Neural cell (in vitro differentiated cells): ENCODE results near the gene KCNK13. TPM values are rescaled to one million over a fixed set of nuclear protein-coding genes. Genes with fewer than 3 reads are reported as not detected.

Source experiments
- H2AFZ ChIP-seq: fragments of 200-600, 300-800 bp; sonication (generic), shearing (Covaris generic); 2 replicates; pipeline ENCODE4 v1.6.0; 2014; ENCODE audit warnings: low read depth, mild to moderate bottlenecking, antibody characterized with exemption, low read length, moderate library complexity
- H3F3A ChIP-seq: fragments of 200-600 bp; shearing (Covaris generic); 2 replicates; pipeline ENCODE4 v1.6.1; 2016; ENCODE audit warnings: mild to moderate bottlenecking, moderate library complexity, mixed read lengths, antibody characterized with exemption, low read length; ENCODE audit not compliant: insufficient read depth, poor library complexity, severe bottlenecking
- H3K27ac ChIP-seq: fragments of 200-600, 300-800 bp; sonication (generic), shearing (Covaris generic); 2 replicates; pipeline ENCODE4 v1.5.1; 2014; ENCODE audit warnings: mild to moderate bottlenecking, low read length, moderate library complexity
- H3K27me3 ChIP-seq: fragments of 300-800, 200-600 bp; sonication (generic), shearing (Covaris generic); 2 replicates; pipeline ENCODE4 v1.6.0; 2014; ENCODE audit warnings: mild to moderate bottlenecking, low read depth, low read length, moderate library complexity; ENCODE audit not compliant: insufficient read depth
- H3K36me3 ChIP-seq: fragments of 300-800, 200-600 bp; sonication (generic), shearing (Covaris generic); 2 replicates; pipeline ENCODE4 v1.5.1; 2014; ENCODE audit warnings: mild to moderate bottlenecking, antibody characterized with exemption, low read length, moderate library complexity; ENCODE audit not compliant: insufficient read depth
- H3K4me2 ChIP-seq: fragments of 300-800, 200-600 bp; sonication (generic), shearing (Covaris generic); 2 replicates; pipeline ENCODE4 v1.6.0; 2014; ENCODE audit warnings: mild to moderate bottlenecking, low read length
- H3K4me3 ChIP-seq: fragments of 300-800, 200-600 bp; sonication (generic), shearing (Covaris generic); 2 replicates; pipeline ENCODE4 v1.5.1; 2014; ENCODE audit warnings: mild to moderate bottlenecking, low read length, moderate library complexity
- H3K79me2 ChIP-seq: fragments of 200-600 bp; shearing (Covaris generic); replicated peaks from 2 replicates; pipeline ENCODE4 v1.6.0; 2014; ENCODE audit warnings: mild to moderate bottlenecking, low read length, moderate library complexity; ENCODE audit not compliant: insufficient read depth
- H3K9ac ChIP-seq: fragments of 300-800, 200-600 bp; sonication (generic), shearing (Covaris generic); 2 replicates; pipeline ENCODE4 v1.6.1; 2016; ENCODE audit warnings: mild to moderate bottlenecking, low read length, mixed read lengths
- H3K9me2 ChIP-seq: fragments of 200-600 bp; shearing (Covaris generic); 2 replicates; pipeline ENCODE4 v1.6.1; 2016; ENCODE audit warnings: mild to moderate bottlenecking, low read length, mixed read lengths; ENCODE audit not compliant: insufficient read depth
- H3K9me3 ChIP-seq: fragments of 200-600, 300-800 bp; sonication (generic), shearing (Covaris generic); 2 replicates; pipeline ENCODE4 v1.6.1; 2016; ENCODE audit warnings: mild to moderate bottlenecking, mixed run types, low read length, moderate library complexity, mixed read lengths
- H4K20me1 ChIP-seq: fragments of 200-600 bp; shearing (Covaris generic); 2 replicates; pipeline ENCODE4 v1.6.1; 2016; ENCODE audit warnings: mild to moderate bottlenecking, mixed run types; ENCODE audit not compliant: insufficient read depth
- EP300 ChIP-seq: fragments of 450-650 bp; conservative IDR thresholded peaks from 2 replicates; pipeline ENCODE4 v1.6.1; 2014; ENCODE audit warnings: antibody characterized with exemption, mild to moderate bottlenecking, moderate library complexity; ENCODE audit not compliant: poor library complexity, severe bottlenecking
- EZH2 ChIP-seq: fragments of 200-600, 300-800 bp; shearing (Covaris generic), sonication (generic); IDR thresholded peaks from 2 replicates; pipeline ENCODE4 v1.6.1; 2014; ENCODE audit warnings: antibody characterized with exemption, low read length, borderline replicate concordance, mild to moderate bottlenecking; ENCODE audit not compliant: insufficient read depth, poor library complexity, severe bottlenecking
- MXI1 ChIP-seq: fragments of 450-650 bp; conservative IDR thresholded peaks from 2 replicates; pipeline ENCODE4 v1.6.1; 2014; ENCODE audit warnings: antibody characterized with exemption, mild to moderate bottlenecking; ENCODE audit not compliant: poor library complexity, severe bottlenecking
- POLR2AphosphoS5 ChIP-seq: IDR thresholded peaks from 2 replicates; pipeline ENCODE4 v1.6.1; 2012
- RAD21 ChIP-seq: fragments of 450-650 bp; conservative IDR thresholded peaks from 2 replicates; pipeline ENCODE4 v1.6.1; 2014; ENCODE audit warnings: antibody characterized with exemption, mild to moderate bottlenecking, moderate library complexity
- SMC3 ChIP-seq: fragments of 450-650 bp; conservative IDR thresholded peaks from 2 replicates; pipeline ENCODE4 v1.6.1; 2014; ENCODE audit warnings: antibody characterized with exemption, mild to moderate bottlenecking, moderate library complexity; ENCODE audit not compliant: poor library complexity
- TAF1 ChIP-seq: IDR thresholded peaks from 2 replicates; pipeline ENCODE4 v1.6.1; 2012; ENCODE audit warnings: low read depth
- polyA plus RNA-seq: library from polyadenylated mRNA; depleted of rRNA; stranded (reverse); fragments of >200 nt; gene quantifications from 2 replicates; pipeline ENCODE4 v1.2.3, GENCODE V29; 2014
- TF ChIP-seq, protein P1 (sequence below): IDR thresholded peaks from 2 replicates; pipeline ENCODE4 v1.6.1; 2012; ENCODE audit warnings: borderline replicate concordance
- TF ChIP-seq, protein P2 (sequence below): fragments of 450-650 bp; IDR thresholded peaks from 2 replicates; pipeline ENCODE4 v1.5.1; 2014; ENCODE audit warnings: antibody characterized with exemption, mild to moderate bottlenecking, moderate library complexity; ENCODE audit not compliant: poor library complexity, severe bottlenecking

Gene KCNK13
- polyA plus RNA-seq, 1 donor from 2014 or later, result 0.11 TPM

DNA sequence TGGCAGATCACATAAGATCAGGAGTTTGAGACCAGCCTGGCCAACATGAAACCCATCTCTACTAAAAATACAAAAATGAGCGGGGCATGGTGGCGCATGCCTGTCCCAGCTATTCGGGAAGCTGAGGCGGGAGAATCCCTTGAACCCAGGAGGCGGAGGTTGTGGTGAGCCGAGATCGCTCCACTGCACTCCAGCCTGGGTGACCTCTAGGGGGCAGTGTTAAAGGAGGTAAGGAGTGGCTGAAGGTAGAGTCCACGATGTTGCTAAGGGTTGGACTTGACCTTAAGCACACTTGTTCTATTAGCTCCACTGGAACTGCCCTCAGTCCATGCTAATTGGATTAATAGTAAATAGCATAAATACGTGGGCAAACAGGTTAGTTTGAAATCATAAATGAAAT lies 132.1 kb downstream of the KCNK13 start:
- Histone ChIP-seq H3K36me3 (no peaks in the 10 kb centered on the region), H4K20me1 (no peaks in the 10 kb centered on the region), H3F3A (no peaks in the 10 kb centered on the region), H3K9me2 (no peaks in the 10 kb centered on the region), H3K9me3 (no peaks in the 10 kb centered on the region), H3K27me3 (no peaks in the 10 kb centered on the region), H2AFZ (no peak overlapping the region), H3K4me3 (no peak overlapping the region), H3K79me2 (no peaks in the 10 kb centered on the region), H3K4me2 (no peak overlapping the region), H3K27ac (no peak overlapping the region), H3K9ac (no peak overlapping the region)
- no peak for TF ChIP-seq SMC3
- no peak for TF ChIP-seq POLR2AphosphoS5
- TF ChIP-seq, protein P1, sequence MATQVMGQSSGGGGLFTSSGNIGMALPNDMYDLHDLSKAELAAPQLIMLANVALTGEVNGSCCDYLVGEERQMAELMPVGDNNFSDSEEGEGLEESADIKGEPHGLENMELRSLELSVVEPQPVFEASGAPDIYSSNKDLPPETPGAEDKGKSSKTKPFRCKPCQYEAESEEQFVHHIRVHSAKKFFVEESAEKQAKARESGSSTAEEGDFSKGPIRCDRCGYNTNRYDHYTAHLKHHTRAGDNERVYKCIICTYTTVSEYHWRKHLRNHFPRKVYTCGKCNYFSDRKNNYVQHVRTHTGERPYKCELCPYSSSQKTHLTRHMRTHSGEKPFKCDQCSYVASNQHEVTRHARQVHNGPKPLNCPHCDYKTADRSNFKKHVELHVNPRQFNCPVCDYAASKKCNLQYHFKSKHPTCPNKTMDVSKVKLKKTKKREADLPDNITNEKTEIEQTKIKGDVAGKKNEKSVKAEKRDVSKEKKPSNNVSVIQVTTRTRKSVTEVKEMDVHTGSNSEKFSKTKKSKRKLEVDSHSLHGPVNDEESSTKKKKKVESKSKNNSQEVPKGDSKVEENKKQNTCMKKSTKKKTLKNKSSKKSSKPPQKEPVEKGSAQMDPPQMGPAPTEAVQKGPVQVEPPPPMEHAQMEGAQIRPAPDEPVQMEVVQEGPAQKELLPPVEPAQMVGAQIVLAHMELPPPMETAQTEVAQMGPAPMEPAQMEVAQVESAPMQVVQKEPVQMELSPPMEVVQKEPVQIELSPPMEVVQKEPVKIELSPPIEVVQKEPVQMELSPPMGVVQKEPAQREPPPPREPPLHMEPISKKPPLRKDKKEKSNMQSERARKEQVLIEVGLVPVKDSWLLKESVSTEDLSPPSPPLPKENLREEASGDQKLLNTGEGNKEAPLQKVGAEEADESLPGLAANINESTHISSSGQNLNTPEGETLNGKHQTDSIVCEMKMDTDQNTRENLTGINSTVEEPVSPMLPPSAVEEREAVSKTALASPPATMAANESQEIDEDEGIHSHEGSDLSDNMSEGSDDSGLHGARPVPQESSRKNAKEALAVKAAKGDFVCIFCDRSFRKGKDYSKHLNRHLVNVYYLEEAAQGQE, result no peak
- TF ChIP-seq EZH2, result no peak
- TF ChIP-seq, protein P2, sequence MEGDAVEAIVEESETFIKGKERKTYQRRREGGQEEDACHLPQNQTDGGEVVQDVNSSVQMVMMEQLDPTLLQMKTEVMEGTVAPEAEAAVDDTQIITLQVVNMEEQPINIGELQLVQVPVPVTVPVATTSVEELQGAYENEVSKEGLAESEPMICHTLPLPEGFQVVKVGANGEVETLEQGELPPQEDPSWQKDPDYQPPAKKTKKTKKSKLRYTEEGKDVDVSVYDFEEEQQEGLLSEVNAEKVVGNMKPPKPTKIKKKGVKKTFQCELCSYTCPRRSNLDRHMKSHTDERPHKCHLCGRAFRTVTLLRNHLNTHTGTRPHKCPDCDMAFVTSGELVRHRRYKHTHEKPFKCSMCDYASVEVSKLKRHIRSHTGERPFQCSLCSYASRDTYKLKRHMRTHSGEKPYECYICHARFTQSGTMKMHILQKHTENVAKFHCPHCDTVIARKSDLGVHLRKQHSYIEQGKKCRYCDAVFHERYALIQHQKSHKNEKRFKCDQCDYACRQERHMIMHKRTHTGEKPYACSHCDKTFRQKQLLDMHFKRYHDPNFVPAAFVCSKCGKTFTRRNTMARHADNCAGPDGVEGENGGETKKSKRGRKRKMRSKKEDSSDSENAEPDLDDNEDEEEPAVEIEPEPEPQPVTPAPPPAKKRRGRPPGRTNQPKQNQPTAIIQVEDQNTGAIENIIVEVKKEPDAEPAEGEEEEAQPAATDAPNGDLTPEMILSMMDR, result no peak
- no peak for TF ChIP-seq EP300
- no peak for TF ChIP-seq RAD21

DNA sequence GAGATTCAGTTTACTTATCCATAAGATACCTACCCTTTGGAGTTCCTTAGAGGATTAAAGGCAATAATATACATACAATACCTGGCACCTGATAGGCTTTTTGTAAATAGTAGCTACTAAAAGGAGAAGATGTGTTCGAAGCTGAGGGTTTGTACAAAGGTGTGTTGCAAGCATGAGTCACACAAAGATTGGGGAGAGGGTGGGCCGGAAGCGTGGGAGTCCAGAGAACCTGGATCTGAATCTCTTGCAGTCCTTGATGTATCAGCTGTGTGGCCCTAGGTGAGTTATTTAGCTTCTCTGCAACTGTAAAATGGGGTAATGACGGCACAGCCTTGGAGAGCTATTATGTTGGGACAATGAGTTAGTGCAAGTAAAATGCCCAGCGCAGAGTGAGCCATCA lies 132.9 kb downstream of the KCNK13 start:
- Histone ChIP-seq H2AFZ (no peak overlapping the region), H4K20me1 (no peaks in the 10 kb centered on the region), H3K27me3 (no peaks in the 10 kb centered on the region), H3K79me2 (no peaks in the 10 kb centered on the region), H3K4me2 (no peak overlapping the region), H3K27ac (no peak overlapping the region), H3K9me3 (no peaks in the 10 kb centered on the region), H3K9ac (no peak overlapping the region), H3K9me2 (no peaks in the 10 kb centered on the region), H3K4me3 (no peak overlapping the region), H3F3A (no peaks in the 10 kb centered on the region), H3K36me3 (no peaks in the 10 kb centered on the region)
- no peak for TF ChIP-seq EZH2
- no peak for TF ChIP-seq POLR2AphosphoS5
- no peak for TF ChIP-seq EP300
- no peak for TF ChIP-seq RAD21
- TF ChIP-seq, protein P1, result no peak
- no peak for TF ChIP-seq SMC3
- no peak for TF ChIP-seq TAF1
- TF ChIP-seq MXI1, result no peak
- TF ChIP-seq, protein P2, result no peak
